ENCODE data around the gene CAMK1G.

Gene CAMK1G

GRCh38 chr1:209634005-209634737 lies 50.7 kb downstream of the CAMK1G start:
- no peak for ATAC-seq
- TF ChIP-seq ZNF565 (CRISPR knock-in tag; conservative IDR thresholded peaks at IDR 0.05; ENCODE audit: low read depth) (no peak), TOX (CRISPR knock-in tag; IDR thresholded peaks at IDR 0.05; ENCODE audit: borderline replicate concordance) (no peak), TCF4 (CRISPR knock-in tag; IDR thresholded peaks at IDR 0.05; ENCODE audit: borderline replicate concordance) (no peak), PATZ1 (CRISPR knock-in tag; IDR thresholded peaks at IDR 0.05; ENCODE audit: borderline replicate concordance) (no peak), POU6F1 (CRISPR knock-in tag; IDR thresholded peaks at IDR 0.05; ENCODE audit: borderline replicate concordance, low read depth) (no peak), ZNF8 (CRISPR knock-in tag; IDR thresholded peaks at IDR 0.05) (no peak), TSHZ2 (CRISPR knock-in tag; IDR thresholded peaks at IDR 0.05) (no peak)

- ATAC-seq, result no peak
- TF ChIP-seq OSR1 (CRISPR knock-in tag; IDR thresholded peaks at IDR 0.05) (no peak), POU6F1 (CRISPR knock-in tag; IDR thresholded peaks at IDR 0.05; ENCODE audit: borderline replicate concordance, low read depth) (no peak), CREB5 (CRISPR knock-in tag; IDR thresholded peaks at IDR 0.05; ENCODE audit: low read depth) (no peak), GLIS3 (CRISPR knock-in tag; IDR thresholded peaks at IDR 0.05) (no peak), CSRNP3 (CRISPR knock-in tag; IDR thresholded peaks at IDR 0.05) (no peak), PPARA (CRISPR knock-in tag; IDR thresholded peaks at IDR 0.05; ENCODE audit: borderline replicate concordance) (no peak), ZFP30 (CRISPR knock-in tag; IDR thresholded peaks at IDR 0.05) (no peak), ISL1 (CRISPR knock-in tag; IDR thresholded peaks at IDR 0.05) (no peak), TCF4 (CRISPR knock-in tag; IDR thresholded peaks at IDR 0.05; ENCODE audit: borderline replicate concordance) (no peak), ZNF70 (CRISPR knock-in tag; IDR thresholded peaks at IDR 0.05) (no peak), CSDC2 (CRISPR knock-in tag; IDR thresholded peaks at IDR 0.05) (no peak)
Measured at GRCh38 chr1:209635850-209636249, 52.3 kb downstream of the CAMK1G start.

- ATAC-seq, result peak; percentile 72
- 0 out of 2 replicates have a peak, but pooled peaks have one; percentile 36 for TF ChIP-seq TOX (CRISPR knock-in tag; IDR thresholded peaks at IDR 0.05; ENCODE audit: borderline replicate concordance)
- no peak for TF ChIP-seq CREB5 (CRISPR knock-in tag; IDR thresholded peaks at IDR 0.05; ENCODE audit: low read depth)
Measured at GRCh38 chr1:209641832-209642172, 58.3 kb downstream of the CAMK1G start.

Measured in SK-N-SH treated with all-trans-retinoic acid at 6 μM for 48 hours (cell line).